Adrenal gland (tissue), 12 donors: ENCODE results near the gene ADARB2. TPM values are rescaled to one million over a fixed set of nuclear protein-coding genes. Genes with fewer than 3 reads are reported as not detected.

Experiments used
- DNase-seq, 7 donors: peaks; one replicate each; pipeline ENCODE4 v3.0.0-alpha.2; 2019 to 2020
- H3K27ac ChIP-seq, 5 donors: fragments of 200-600 bp; sonication (generic) in 4 of 5; 1 replicate in 3 of 5; 2 replicates in 2 of 5; pipeline versions ENCODE4 v1.5.1 to v1.8.0; 2016 to 2020; ENCODE audit warnings: mild to moderate bottlenecking in 1 of 5
- H3K27me3 ChIP-seq: fragments of 200-600 bp; 2 replicates; pipeline ENCODE4 v1.8.0; 2021
- H3K36me3 ChIP-seq, 2 donors: fragments of 200-600 bp; replicated peaks in 1 of 2; 1 replicate in 1 of 2; 2 replicates in 1 of 2; pipeline versions ENCODE4 v1.5.1 to v1.8.0; 2018 to 2022
- H3K4me1 ChIP-seq, 2 donors: fragments of 200-600 bp; replicated peaks in 1 of 2; 1 replicate in 1 of 2; 2 replicates in 1 of 2; pipeline versions ENCODE4 v1.5.1 to v1.8.0; 2018 to 2021
- H3K4me3 ChIP-seq, 4 donors: fragments of 200-600 bp; sonication (generic) in 3 of 4; one replicate each; pipeline ENCODE4 v1.5.1; 2016 to 2018
- H3K9me3 ChIP-seq, 3 donors: fragments of 200-600 bp; sonication (generic) in 1 of 3; replicated peaks in 1 of 3; 1 replicate in 2 of 3; 2 replicates in 1 of 3; pipeline versions ENCODE4 v1.5.1 to v1.8.0; 2016 to 2021
- CTCF ChIP-seq, 6 experiments: fragments of 450-650 bp in 4 of 6; fragments of 200-600 bp in 2 of 6; sonication (generic) in 1 of 6; IDR thresholded peaks; 1 replicate in 5 of 6; 2 replicates in 1 of 6; pipeline versions ENCODE4 v1.5.1 to v1.8.0; 2016 to 2021; ENCODE audit warnings: antibody characterized with exemption in 6 of 6, mild to moderate bottlenecking in 2 of 6, moderate library complexity in 1 of 6
- POLR2A ChIP-seq, 2 donors: fragments of 450-650 bp; IDR thresholded peaks; one replicate each; pipeline ENCODE4 v1.6.1; 2017; ENCODE audit warnings: antibody characterized with exemption in 2 of 2, mild to moderate bottlenecking in 2 of 2, moderate library complexity in 1 of 2
- WGBS, 4 donors: extraction: QIAGEN DNeasy Blood & Tissue Kit in 2 of 4; methylation state at CpG; one replicate each; pipeline versions ENCODE4 v1.1.5 to v1.1.7; 2013 to 2017; 5-methylcytosine and 5-hydroxymethylcytosine counted together
- intact Hi-C, 2 donors: fragments of 100-400 bp; cut with DNase I; formaldehyde crosslinking; loops; one replicate each; pipeline versions ENCODE4 v1.14.1 to v1.15.0; 2022 to 2023
- polyA plus RNA-seq, 3 donors: library from polyadenylated mRNA; stranded (reverse); fragments of 200-250 nt in 2 of 3; fragments of 350-450 nt in 1 of 3; fragmentation: Illumina TruSeq in 1 of 3; extraction: RNeasy Lipid Tissue Mini Kit (QIAGEN cat#74804) in 1 of 3; gene quantifications; one replicate each; pipeline ENCODE4 v1.2.3, GENCODE V29; 2013 to 2014
- total RNA-seq, 9 donors: library from RNA; depleted of rRNA in 4 of 9; stranded (reverse); fragments of >200 nt in 4 of 9; fragments of 120-200 nt in 1 of 9; fragmentation: NEBNext Ultra II Directional in 1 of 9; extraction: Animal tissue kit (Norgen Biotek cat#: 25700) in 1 of 9; gene quantifications; one replicate each; pipeline versions ENCODE4 v1.1.0 to v1.2.4, GENCODE V29; 2013 to 2023
- donor health status: healthy with polysubstance abuse.
- donor health status: Bipolar disorder and iron deficiency.
- donor health status: DM: yes; HTN: yes; CAD: no.
- donor health status: DM: no; HTN: no; CAD: no.
- donor health status: DM: no; HTN: no; CAD: no.
- donor health status: DM: yes; HTN: yes; CAD: no.

ADARB2 gene
- total and polyA plus RNA-seq, 12 donors, result 0.14 to 3.1 (median 0.91) TPM

GRCh38 chr10:1403508-1404322 lies 333.6 kb downstream of the ADARB2 start:
- Histone ChIP-seq H3K27me3 (no peaks in the 10 kb centered on the region), H3K27ac (no peak overlapping the region)

GRCh38 chr10:1402816-1403507 lies 334.4 kb downstream of the ADARB2 start:
- no peak for TF ChIP-seq POLR2A (IDR thresholded peaks at IDR 0.05)
- no peak for TF ChIP-seq CTCF (IDR thresholded peaks at IDR 0.05)
- no peak overlapping the region for H3K27ac ChIP-seq
- H3K27me3 ChIP-seq, result no peaks in the 10 kb centered on the region
- intact Hi-C loops, result no loop called here
- 83 to 90% (median 85%) methylated on average over 22 to 27 of the region's 27 CpGs for WGBS, 4 donors
- no peaks in the 10 kb centered on the region for H3K36me3 ChIP-seq
- no peak overlapping the region for H3K4me3 ChIP-seq
- H3K4me1 ChIP-seq, result no peaks in the 10 kb centered on the region
- H3K9me3 ChIP-seq, result no peaks in the 10 kb centered on the region
- no peak for DNase-seq

More at GRCh38 chr10:1403508-1404322, 333.6 kb downstream of the ADARB2 start:
- Histone ChIP-seq H3K36me3 (no peaks in the 10 kb centered on the region), H3K4me3 (no peak overlapping the region), H3K4me1 (no peaks in the 10 kb centered on the region), H3K9me3 (no peaks in the 10 kb centered on the region)
- intact Hi-C loops, result no loop called here
- no peak for TF ChIP-seq POLR2A (IDR thresholded peaks at IDR 0.05)
- no peak for TF ChIP-seq CTCF (IDR thresholded peaks at IDR 0.05)
- no peak for DNase-seq
- 57 to 64% (median 57%) methylated on average over 7 to 18 of the region's 18 CpGs for WGBS, 4 donors

DNA sequence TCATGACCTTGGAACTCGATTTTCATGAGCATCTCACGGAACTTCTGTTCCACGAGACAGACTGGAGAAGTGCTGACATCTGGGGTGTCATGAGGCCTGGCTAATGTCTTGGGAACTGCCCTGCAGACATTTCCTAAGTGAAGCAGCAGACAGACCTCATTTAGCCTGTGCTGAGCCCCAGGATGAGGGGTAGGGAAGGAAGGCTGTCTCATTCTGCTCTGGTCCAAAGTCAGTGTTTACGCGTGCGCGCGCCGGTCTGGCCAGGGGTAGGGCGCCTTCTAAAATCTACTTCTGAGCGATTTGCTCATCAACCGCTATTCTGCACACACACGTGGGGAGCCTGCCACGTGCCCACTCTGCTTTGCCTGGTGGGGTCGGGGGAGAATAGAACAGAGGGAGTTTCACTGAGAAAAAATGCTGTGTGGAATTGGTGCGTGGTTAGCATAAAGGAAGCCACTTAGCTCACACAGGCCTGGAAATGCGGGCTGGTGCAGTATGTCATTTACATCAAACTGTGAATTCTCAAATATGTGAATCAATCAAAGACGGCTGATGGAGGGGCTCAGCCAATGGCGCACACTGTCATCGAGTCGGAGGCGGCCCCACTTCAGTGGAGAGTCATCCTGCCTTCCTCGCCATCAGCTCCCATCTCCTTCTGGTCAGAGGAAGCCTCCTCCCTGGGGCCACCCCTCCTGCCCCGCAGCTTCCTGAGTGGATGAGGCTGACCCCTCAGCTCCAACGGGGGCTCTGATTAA lies 335.1 kb downstream of the ADARB2 start:
- Histone ChIP-seq H3K4me1 (no peaks in the 10 kb centered on the region), H3K27ac (no peak overlapping the region), H3K27me3 (no peaks in the 10 kb centered on the region), H3K4me3 (no peak overlapping the region), H3K36me3 (no peaks in the 10 kb centered on the region), H3K9me3 (no peaks in the 10 kb centered on the region)
- peak in 1 of 7 donors; percentile 25 for DNase-seq
- WGBS, 4 donors, result 75 to 84% (median 82%) methylated on average over 24 to 25 of the region's 25 CpGs
- intact Hi-C loops, result no loop called here
- no peak for TF ChIP-seq CTCF (IDR thresholded peaks at IDR 0.05)
- no peak for TF ChIP-seq POLR2A (IDR thresholded peaks at IDR 0.05)
